Gastroesophageal sphincter (tissue), 4 donors: Measurements from ENCODE around the gene NR4A2. TPM values are rescaled to one million over a fixed set of nuclear protein-coding genes. Genes with fewer than 3 reads are reported as not detected.
"Not testable (repeated sequence)": the region's sequence is repeated elsewhere in the genome, so short reads cannot be mapped to it uniquely, and the experiment has no call there.

Source experiments
- ATAC-seq: fragments of 150-250 bp; one replicate; pipeline ENCODE4 v1.9.1; 2016; ENCODE audit warnings: mild to moderate bottlenecking, moderate library complexity
- H3K27ac ChIP-seq, 4 donors: fragments of 200-600 bp; sonication (generic) in 3 of 4; 1 replicate in 3 of 4; 2 replicates in 1 of 4; pipeline ENCODE4 v1.5.1; 2016 to 2019
- H3K27me3 ChIP-seq: fragments of 200-600 bp; sonication (generic); one replicate; pipeline ENCODE4 v1.5.1; 2019
- H3K36me3 ChIP-seq, 2 donors: fragments of 200-600 bp; sonication (generic); one replicate each; pipeline ENCODE4 v1.5.1; 2019; ENCODE audit warnings: control low read depth in 1 of 2
- H3K4me1 ChIP-seq, 3 donors: fragments of 200-600 bp; sonication (generic); 1 replicate in 2 of 3; 2 replicates in 1 of 3; pipeline ENCODE4 v1.5.1; 2016 to 2019; ENCODE audit warnings: control low read depth in 2 of 3
- H3K4me3 ChIP-seq, 2 donors: fragments of 200-600 bp; sonication (generic); one replicate each; pipeline ENCODE4 v1.5.1; 2019; ENCODE audit warnings: mild to moderate bottlenecking in 1 of 2, moderate library complexity in 1 of 2
- H3K9me3 ChIP-seq, 3 donors: fragments of 200-600 bp; sonication (generic); one replicate each; pipeline ENCODE4 v1.5.1; 2017 to 2019; ENCODE audit warnings: control low read depth in 2 of 3
- EP300 ChIP-seq: sonication (generic); formaldehyde crosslinking; IDR thresholded peaks from one replicate; pipeline ENCODE4 v1.6.1; 2017; ENCODE audit warnings: antibody characterized with exemption, mild to moderate bottlenecking
- POLR2A ChIP-seq, 2 donors: fragments of 450-650 bp; IDR thresholded peaks; one replicate each; pipeline ENCODE4 v1.6.1; 2017; ENCODE audit warnings: antibody characterized with exemption in 2 of 2, mild to moderate bottlenecking in 2 of 2, moderate library complexity in 1 of 2
- POLR2AphosphoS5 ChIP-seq: sonication (generic); formaldehyde crosslinking; IDR thresholded peaks from one replicate; pipeline ENCODE4 v1.6.1; 2017; ENCODE audit warnings: antibody characterized with exemption
- WGBS, 2 donors: methylation state at CpG; one replicate each; pipeline ENCODE4 v1.1.5; 2018; ENCODE audit warnings: low coverage in 1 of 2; 5-methylcytosine and 5-hydroxymethylcytosine counted together
- total RNA-seq, 4 donors: library from RNA; depleted of rRNA; stranded (reverse); fragments of >200 nt; gene quantifications; one replicate each; pipeline ENCODE4 v1.1.0, GENCODE V29; 2016
- TF ChIP-seq, protein P1 (sequence below), 4 experiments: fragments of 200-600 bp in 2 of 4; fragments of 450-650 bp in 2 of 4; sonication (generic) in 1 of 4; IDR thresholded peaks; one replicate each; pipeline ENCODE4 v1.5.1; 2017 to 2019; ENCODE audit warnings: antibody characterized with exemption in 4 of 4, mild to moderate bottlenecking in 2 of 4, moderate library complexity in 2 of 4

NR4A2 gene
- total RNA-seq, 4 donors from 2014 or later = 1.3 to 7.3 (median 1.8) TPM

DNA sequence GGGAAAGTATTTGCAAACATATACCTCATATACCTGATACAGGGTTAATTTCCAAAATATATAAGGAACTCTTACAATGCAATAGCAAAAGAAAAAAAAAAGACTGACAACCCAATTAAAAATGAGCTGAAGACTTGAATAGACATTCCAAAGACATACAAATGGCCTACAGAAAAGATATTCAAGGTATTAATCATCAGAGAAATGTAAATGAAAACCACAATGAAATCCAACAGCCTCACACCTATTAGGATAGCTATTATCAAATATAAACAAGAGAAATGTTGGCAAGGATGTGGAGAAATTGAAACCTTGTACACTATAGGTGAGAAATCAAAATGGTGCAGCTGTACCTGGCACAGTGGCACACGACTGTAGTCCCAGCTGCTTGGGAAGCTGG lies 25.7 kb downstream of the NR4A2 start:
- no peak for ATAC-seq
- no peaks in the 10 kb centered on the region for H3K4me1 ChIP-seq
- H3K9me3 ChIP-seq = no peaks in the 10 kb centered on the region
- no peak overlapping the region for H3K4me3 ChIP-seq
- no peak overlapping the region for H3K27ac ChIP-seq
- no peaks in the 10 kb centered on the region for H3K36me3 ChIP-seq
- WGBS, 2 donors = 42 to 83% methylated on average over 1 of the region's 1 CpG
- no peaks in the 10 kb centered on the region for H3K27me3 ChIP-seq
- no peak for TF ChIP-seq POLR2A (IDR thresholded peaks at IDR 0.05)
- TF ChIP-seq POLR2AphosphoS5 = no peak
- no peak for TF ChIP-seq EP300
- TF ChIP-seq, protein P1, sequence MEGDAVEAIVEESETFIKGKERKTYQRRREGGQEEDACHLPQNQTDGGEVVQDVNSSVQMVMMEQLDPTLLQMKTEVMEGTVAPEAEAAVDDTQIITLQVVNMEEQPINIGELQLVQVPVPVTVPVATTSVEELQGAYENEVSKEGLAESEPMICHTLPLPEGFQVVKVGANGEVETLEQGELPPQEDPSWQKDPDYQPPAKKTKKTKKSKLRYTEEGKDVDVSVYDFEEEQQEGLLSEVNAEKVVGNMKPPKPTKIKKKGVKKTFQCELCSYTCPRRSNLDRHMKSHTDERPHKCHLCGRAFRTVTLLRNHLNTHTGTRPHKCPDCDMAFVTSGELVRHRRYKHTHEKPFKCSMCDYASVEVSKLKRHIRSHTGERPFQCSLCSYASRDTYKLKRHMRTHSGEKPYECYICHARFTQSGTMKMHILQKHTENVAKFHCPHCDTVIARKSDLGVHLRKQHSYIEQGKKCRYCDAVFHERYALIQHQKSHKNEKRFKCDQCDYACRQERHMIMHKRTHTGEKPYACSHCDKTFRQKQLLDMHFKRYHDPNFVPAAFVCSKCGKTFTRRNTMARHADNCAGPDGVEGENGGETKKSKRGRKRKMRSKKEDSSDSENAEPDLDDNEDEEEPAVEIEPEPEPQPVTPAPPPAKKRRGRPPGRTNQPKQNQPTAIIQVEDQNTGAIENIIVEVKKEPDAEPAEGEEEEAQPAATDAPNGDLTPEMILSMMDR (IDR thresholded peaks at IDR 0.05) = no peak

DNA sequence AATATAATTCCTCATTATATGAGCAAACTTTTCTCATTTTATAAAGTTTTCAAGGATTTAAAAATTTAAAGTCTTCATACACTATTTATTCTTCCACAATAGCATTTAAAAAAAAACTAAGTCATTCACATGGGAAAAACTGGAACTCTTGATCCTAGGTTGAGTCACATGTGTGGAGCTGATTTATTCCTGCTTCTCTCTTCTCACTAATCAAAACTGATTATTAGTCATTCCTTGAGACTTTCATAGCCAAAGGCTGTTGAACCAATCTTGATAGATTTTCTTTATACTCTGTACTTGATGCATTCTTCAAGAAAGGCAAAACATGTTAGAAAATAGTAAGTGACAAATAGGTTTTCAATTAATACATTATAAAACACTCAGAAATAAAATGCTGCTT lies 27.4 kb downstream of the NR4A2 start:
- Histone ChIP-seq H3K4me3 (no peak overlapping the region), H3K9me3 (no peaks in the 10 kb centered on the region), H3K4me1 (no peaks in the 10 kb centered on the region), H3K36me3 (no peaks in the 10 kb centered on the region), H3K27me3 (no peaks in the 10 kb centered on the region), H3K27ac (no peak overlapping the region)
- TF ChIP-seq POLR2A (IDR thresholded peaks at IDR 0.05) = no peak
- ATAC-seq = no peak

DNA sequence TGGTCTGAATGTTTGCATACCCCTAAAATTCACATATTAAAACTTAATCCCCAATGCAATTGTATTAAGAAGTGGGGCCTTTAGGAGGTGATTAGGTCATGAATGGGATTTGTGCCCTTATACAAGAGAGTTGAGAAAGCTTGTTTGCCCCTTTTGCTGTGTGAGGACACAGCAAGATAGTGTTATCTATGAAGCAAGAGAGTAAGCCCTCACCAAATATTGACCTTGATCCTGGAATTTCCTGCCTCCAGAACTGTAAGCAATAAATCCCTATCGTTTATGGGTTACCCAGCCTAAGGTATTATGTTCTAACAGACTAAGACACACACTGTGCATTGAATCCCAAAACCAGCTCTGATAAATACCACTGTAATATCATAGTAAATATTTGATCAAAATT lies 32.2 kb downstream of the NR4A2 start:
- ATAC-seq = no peak
- H3K4me3 ChIP-seq = no peak overlapping the region
- WGBS, 2 donors = 100% methylated on average over 1 of the region's 1 CpG

DNA sequence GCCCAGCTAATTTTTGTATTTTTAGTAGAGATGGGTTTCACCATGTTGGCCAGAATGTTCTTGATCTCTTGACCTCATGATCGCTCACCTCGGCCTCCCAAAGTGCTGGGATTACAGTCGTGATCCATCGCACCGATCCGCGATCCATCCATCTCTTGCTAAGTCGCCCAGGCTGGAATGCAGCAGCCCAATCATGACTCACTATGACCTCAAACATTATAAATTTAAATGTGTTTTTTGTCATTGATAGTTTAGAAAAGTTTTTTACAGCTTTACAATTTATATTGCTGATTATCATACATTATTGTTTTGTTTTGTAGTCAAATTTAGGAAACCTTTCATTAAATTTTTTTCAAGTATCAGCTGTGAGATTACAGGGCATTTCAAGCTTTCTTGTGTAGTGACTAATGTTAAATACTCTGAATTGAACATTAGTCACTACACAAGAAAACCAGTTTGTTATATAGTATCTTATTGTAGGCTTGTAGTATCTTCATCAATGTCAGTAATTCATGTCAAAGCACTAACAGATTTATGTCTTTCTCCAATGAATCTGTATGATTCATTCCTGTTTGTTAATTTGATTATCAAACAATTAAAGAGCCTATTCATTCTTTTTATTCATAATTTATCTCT lies 37.5 kb downstream of the NR4A2 start:
- no peak for ATAC-seq
- Histone ChIP-seq H3K27ac (no peak overlapping the region), H3K4me3 (no peak overlapping the region), H3K4me1 (no peaks in the 10 kb centered on the region), H3K36me3 (no peaks in the 10 kb centered on the region), H3K9me3 (no peaks in the 10 kb centered on the region), H3K27me3 (no peaks in the 10 kb centered on the region)
- 91 to 95% methylated on average over 8 of the region's 8 CpGs for WGBS, 2 donors
- TF ChIP-seq POLR2AphosphoS5 (no peak), EP300 (no peak), POLR2A (IDR thresholded peaks at IDR 0.05) (no peak)
- TF ChIP-seq, protein P1 (IDR thresholded peaks at IDR 0.05) = no peak

More for the DNA sequence above, 32.2 kb downstream of the NR4A2 start:
- H3K36me3 ChIP-seq = no peaks in the 10 kb centered on the region
- TF ChIP-seq EP300 = no peak
- no peaks in the 10 kb centered on the region for H3K27me3 ChIP-seq
- no peaks in the 10 kb centered on the region for H3K4me1 ChIP-seq
- H3K27ac ChIP-seq = no peak overlapping the region
- no peaks in the 10 kb centered on the region for H3K9me3 ChIP-seq

DNA sequence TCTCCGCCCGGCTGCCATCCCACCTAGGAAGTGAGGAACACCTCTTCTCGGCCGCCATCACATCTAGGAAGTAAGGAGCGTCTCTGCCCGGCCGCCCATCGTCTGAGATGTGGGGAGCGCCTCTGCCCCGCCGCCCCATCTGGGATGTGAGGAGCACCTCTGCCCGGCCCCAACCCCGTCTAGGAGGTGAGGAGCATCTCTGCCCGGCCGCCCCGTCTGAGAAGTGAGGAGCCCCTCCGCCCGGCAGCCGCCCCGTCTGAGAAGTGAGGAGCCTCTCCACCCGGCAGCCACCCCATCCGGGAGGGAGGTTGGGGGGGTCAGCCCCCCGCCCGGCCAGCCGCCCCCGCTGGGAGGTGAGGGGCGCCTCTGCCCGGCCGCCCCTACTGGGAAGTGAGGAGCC lies 39.1 kb downstream of the NR4A2 start:
- not testable (repeated sequence) for H3K36me3 ChIP-seq, H3K4me3 ChIP-seq, ATAC-seq, H3K27ac ChIP-seq, H3K9me3 ChIP-seq, H3K27me3 ChIP-seq, H3K4me1 ChIP-seq
- WGBS, 2 donors = no CpG with 5 or more reads among the region's 29 CpGs

DNA sequence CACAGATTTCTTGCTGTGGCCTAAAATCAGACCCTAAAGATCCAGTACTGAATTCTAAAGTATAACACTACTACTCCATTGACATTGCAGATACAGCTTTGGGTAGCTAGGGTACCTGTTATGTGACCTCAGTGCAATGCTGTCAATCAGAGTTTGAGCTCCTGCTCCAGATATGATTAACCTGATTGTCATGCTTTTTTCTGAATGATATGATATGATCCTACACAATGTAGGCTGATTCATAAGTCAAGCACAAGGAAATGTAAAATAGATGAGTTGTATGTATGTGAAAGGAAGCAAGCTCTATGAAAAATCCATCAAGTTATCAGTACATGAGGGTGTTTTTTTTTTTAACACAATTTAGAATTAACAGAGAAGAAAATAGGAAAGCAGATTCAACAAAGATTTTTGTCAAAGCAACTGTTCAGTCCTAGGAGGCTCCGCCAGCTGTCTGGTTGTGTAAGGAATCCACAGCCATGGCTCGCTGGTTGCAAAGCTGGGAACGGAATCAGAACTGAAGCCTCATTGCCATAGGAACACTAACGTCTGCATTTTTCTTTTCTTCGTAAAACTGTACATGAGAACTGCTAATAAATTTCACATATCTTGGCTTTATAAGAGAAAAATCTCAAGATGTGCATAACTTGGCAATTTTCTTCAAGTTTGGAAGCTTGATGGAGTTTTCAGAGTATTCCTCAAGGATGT lies 52.9 kb downstream of the NR4A2 start:
- Histone ChIP-seq H3K4me3 (no peak overlapping the region), H3K36me3 (no peaks in the 10 kb centered on the region), H3K27ac (no peak overlapping the region), H3K27me3 (no peaks in the 10 kb centered on the region), H3K9me3 (no peaks in the 10 kb centered on the region), H3K4me1 (no peaks in the 10 kb centered on the region)
- no peak for ATAC-seq
- no peak for TF ChIP-seq EP300
- 52 to 59% methylated on average over 5 of the region's 5 CpGs for WGBS, 2 donors

Other genes with a start within 250 kb of the NR4A2 start
- gene GPD2, start 103.7 kb upstream of the NR4A2 start, total RNA-seq = 10 to 100 TPM; 16.7 to 51.5 (median 26.8) TPM